Calu3 (cell line): ENCODE data around the gene NEMP2. TPM values are rescaled to one million over a fixed set of nuclear protein-coding genes. Genes with fewer than 3 reads are reported as not detected.
"Not testable (repeated sequence)": the region's sequence is repeated elsewhere in the genome, so short reads cannot be mapped to it uniquely, and the experiment has no call there.

Experiments
- BruUV-seq: library from RNA; stranded (reverse); fragments of 400-500 nt; replicated peaks from 2 replicates; lab custom pipeline; 2021; lab: Mats Ljungman, UMichigan
- CTCF ChIA-PET: fragments of 300-600 bp; sonication (Branson Sonifier 250); formaldehyde crosslinking; loops from one replicate; lab custom pipeline; 2022; ENCODE audit warnings: antibody characterized with exemption; lab: Charles Lee
- DNase-seq: peaks from one replicate; pipeline ENCODE4 v3.0.0; 2022
- H3K27ac Mint-ChIP-seq: one replicate; pipeline ENCODE4 v1.8.0; 2022; ENCODE audit warnings: mixed read lengths; ENCODE audit not compliant: unreplicated experiment
- H3K27me3 Mint-ChIP-seq: one replicate; pipeline ENCODE4 v1.8.0; 2022; ENCODE audit warnings: mixed read lengths; ENCODE audit not compliant: unreplicated experiment
- H3K36me3 Mint-ChIP-seq: one replicate; pipeline ENCODE4 v1.8.0; 2022; ENCODE audit warnings: mild to moderate bottlenecking, moderate library complexity, mixed read lengths; ENCODE audit not compliant: insufficient read depth, unreplicated experiment
- H3K4me1 Mint-ChIP-seq: one replicate; pipeline ENCODE4 v1.8.0; 2022; ENCODE audit warnings: mild to moderate bottlenecking, low read depth, mixed read lengths; ENCODE audit not compliant: unreplicated experiment
- H3K4me3 Mint-ChIP-seq: one replicate; pipeline ENCODE4 v1.8.0; 2022; ENCODE audit warnings: mild to moderate bottlenecking, low read depth, moderate library complexity, mixed read lengths; ENCODE audit not compliant: unreplicated experiment
- H3K9me3 Mint-ChIP-seq: one replicate; pipeline ENCODE4 v1.8.0; 2022; ENCODE audit warnings: low read depth, mixed read lengths; ENCODE audit not compliant: unreplicated experiment
- CTCF ChIP-seq: fragments of 200-600 bp; IDR thresholded peaks from one replicate; pipeline ENCODE4 v1.8.0; 2022; ENCODE audit warnings: antibody characterized with exemption; ENCODE audit not compliant: unreplicated experiment
- intact Hi-C: fragments of 100-400 bp; cut with micrococcal nuclease; formaldehyde crosslinking; loops from one replicate; pipeline ENCODE4 v1.10.0; 2022; ENCODE audit not compliant: unreplicated experiment
- total RNA-seq: library from RNA; stranded (reverse); gene quantifications from 2 replicates; pipeline ENCODE4 v1.2.3, GENCODE V29; 2022

The NEMP2 gene
- total RNA-seq, 1 experiment from 2014 or later, result 10.2 TPM

DNA sequence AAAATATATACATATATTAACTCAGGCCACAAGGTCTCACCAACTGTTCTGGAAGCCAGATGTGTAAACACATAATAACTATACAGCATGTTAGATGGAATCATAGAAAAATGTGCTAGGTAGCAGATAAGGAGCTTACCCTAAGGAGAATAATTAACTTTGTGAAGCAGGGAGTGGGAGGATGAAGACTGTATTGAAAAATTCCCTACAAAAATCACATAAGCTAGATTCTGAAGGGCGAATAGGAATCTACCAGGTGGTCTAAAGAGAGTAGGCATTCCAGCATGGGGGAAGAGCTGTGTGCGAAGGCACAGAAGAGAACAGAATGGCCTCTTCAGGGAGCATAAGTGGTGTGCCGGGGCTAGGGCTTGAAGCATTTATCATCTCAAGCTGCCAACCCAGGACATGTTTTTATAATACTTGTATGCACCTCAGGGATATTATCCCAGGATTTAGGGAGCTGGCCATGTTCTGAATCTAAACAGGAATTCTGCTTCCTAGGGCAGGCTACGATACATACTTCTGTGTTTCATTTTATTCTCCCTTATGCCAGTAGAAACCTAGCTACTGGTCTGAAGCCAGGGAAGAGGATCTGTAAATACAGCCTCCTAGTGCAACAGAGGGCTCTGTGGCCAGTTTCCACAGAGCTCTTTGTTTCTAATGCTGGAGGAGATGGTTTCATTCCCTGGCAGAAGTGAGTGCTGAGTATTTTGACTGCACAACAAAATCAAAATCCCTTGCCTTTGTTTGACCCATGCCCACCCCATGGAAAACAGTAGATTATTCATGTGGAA lies 56.7 kb downstream of the NEMP2 start:
- no peak overlapping the region for H3K4me3 Mint-ChIP-seq
- peaks cover 9% of the 10 kb centered on the region for H3K4me1 Mint-ChIP-seq
- H3K9me3 Mint-ChIP-seq, result peaks cover 3% of the 10 kb centered on the region
- CTCF ChIA-PET, result no interaction called here
- TF ChIP-seq CTCF, result no peak
- DNase-seq, result no peak
- no peak overlapping the region for H3K27ac Mint-ChIP-seq
- no peaks in the 10 kb centered on the region for H3K27me3 Mint-ChIP-seq
- no peaks in the 10 kb centered on the region for H3K36me3 Mint-ChIP-seq
- intact Hi-C loops, result no loop called here
- no TSS peak for BruUV-seq

GRCh38 chr2:190470256-190470826 lies 64.2 kb downstream of the NEMP2 start:
- Mint-ChIP-seq H3K4me3 (no peak overlapping the region), H3K9me3 (peaks cover 7% of the 10 kb centered on the region), H3K36me3 (peaks cover 6% of the 10 kb centered on the region), H3K27ac (peak overlapping the region; percentile 76), H3K27me3 (no peaks in the 10 kb centered on the region), H3K4me1 (peaks cover 36% of the 10 kb centered on the region)
- no peak for TF ChIP-seq CTCF
- CTCF ChIA-PET, result no interaction called here
- DNase-seq, result no peak
- no TSS peak for BruUV-seq
- intact Hi-C loops, result no loop called here

GRCh38 chr2:190469771-190470170 lies 64.8 kb downstream of the NEMP2 start:
- BruUV-seq, result no TSS peak
- TF ChIP-seq CTCF, result no peak
- peak; percentile 51 for DNase-seq
- Mint-ChIP-seq H3K27me3 (no peaks in the 10 kb centered on the region), H3K9me3 (peaks cover 7% of the 10 kb centered on the region), H3K4me3 (no peak overlapping the region), H3K27ac (peak overlapping the region; percentile 76), H3K36me3 (peaks cover 6% of the 10 kb centered on the region), H3K4me1 (peaks cover 36% of the 10 kb centered on the region)
- CTCF ChIA-PET, result no interaction called here
- intact Hi-C loops, result loop anchor here (2.0 kb wide), 1 partner anchor 61 kb away; the partner anchor contains the start of gene MFSD6

- CTCF ChIA-PET, result no interaction called here
- DNase-seq, result peak; percentile 73
- no peak overlapping the region for H3K4me3 Mint-ChIP-seq
- BruUV-seq, result no TSS peak
- intact Hi-C loops, result loop anchor here (2.0 kb wide), 1 partner anchor 60 kb away; the partner anchor contains the start of gene MFSD6
- H3K9me3 Mint-ChIP-seq, result peaks cover 7% of the 10 kb centered on the region
- H3K27me3 Mint-ChIP-seq, result no peaks in the 10 kb centered on the region
- H3K4me1 Mint-ChIP-seq, result peaks cover 36% of the 10 kb centered on the region
- peaks cover 6% of the 10 kb centered on the region for H3K36me3 Mint-ChIP-seq
- peak overlapping the region; percentile 76 for H3K27ac Mint-ChIP-seq
- no peak for TF ChIP-seq CTCF
Observed at GRCh38 chr2:190468814-190469569, 65.5 kb downstream of the NEMP2 start.

DNA sequence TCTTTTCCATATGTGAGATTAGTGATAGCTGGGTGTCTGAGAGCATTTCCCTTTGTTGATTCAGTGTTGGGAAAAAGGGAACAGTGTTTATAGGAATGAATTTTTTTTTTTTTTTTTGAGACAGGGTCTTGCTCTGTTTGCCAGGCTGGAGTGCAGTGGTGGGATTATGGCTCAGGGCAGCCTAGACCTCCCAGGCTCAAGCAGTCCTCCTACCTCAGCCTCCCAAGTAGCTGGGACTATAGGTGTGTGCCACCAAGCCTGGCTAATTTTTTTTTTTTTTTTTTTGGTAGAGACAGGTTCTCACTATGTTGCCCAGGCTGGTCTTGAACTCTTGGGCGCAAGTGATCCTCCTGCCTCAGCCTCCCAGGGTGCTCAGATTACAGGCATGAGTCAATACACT lies 66.2 kb downstream of the NEMP2 start:
- H3K27me3 Mint-ChIP-seq, H3K4me3 Mint-ChIP-seq, BruUV-seq, H3K9me3 Mint-ChIP-seq, H3K36me3 Mint-ChIP-seq, DNase-seq: not testable (repeated sequence)
- Mint-ChIP-seq H3K27ac (peak overlapping the region; percentile 76), H3K4me1 (peaks cover 36% of the 10 kb centered on the region)
- intact Hi-C loops, result loop anchor here (2.0 kb wide), 1 partner anchor 60 kb away; the partner anchor contains the start of gene MFSD6
- CTCF ChIA-PET, result interaction anchor here (0.7 kb wide), 1 partner anchor 42 kb away, joined by 3 read pairs; no protein-coding TSS in a partner anchor
